ENCODE measurements around the gene LCE7A. TPM values are rescaled to one million over a fixed set of nuclear protein-coding genes. Genes with fewer than 3 reads are reported as not detected.

LCE7A gene
- total RNA-seq, 1 donor from 2014 or later: not detected

Other genes starting within 250 kb of the LCE7A start
- gene LCE3B, start 246.2 kb upstream of the LCE7A start, total RNA-seq: not detected in 2 replicates
- gene LCE3A, start 236.9 kb upstream of the LCE7A start, total RNA-seq: not detected in 2 replicates
- gene LCE2D, start 196.6 kb upstream of the LCE7A start, total RNA-seq: not detected in 2 replicates
- gene LCE2C, start 184.7 kb upstream of the LCE7A start, total RNA-seq: not detected in 2 replicates
- not detected in 2 replicates for gene LCE2B, start 173.9 kb upstream of the LCE7A start, total RNA-seq
- not detected in 2 replicates for gene LCE2A, start 161.7 kb upstream of the LCE7A start, total RNA-seq
- not detected in 2 replicates for gene LCE4A, start 151.8 kb upstream of the LCE7A start, total RNA-seq
- not detected in 2 replicates for gene KPRP, start 102.0 kb upstream of the LCE7A start, total RNA-seq
- gene LCE1F, start 84.9 kb upstream of the LCE7A start, total RNA-seq: not detected in 2 replicates
- gene LCE1E, start 73.7 kb upstream of the LCE7A start, total RNA-seq: not detected in 2 replicates
- gene LCE1D, start 63.3 kb upstream of the LCE7A start, total RNA-seq: not detected in 2 replicates
- not detected in 2 replicates for gene LCE1C, start 53.3 kb upstream of the LCE7A start, total RNA-seq
- gene LCE1B, start 48.0 kb upstream of the LCE7A start, total RNA-seq: not detected in 2 replicates
- gene LCE1A, start 32.5 kb upstream of the LCE7A start, total RNA-seq: not detected in 2 replicates
- not detected in 2 replicates for gene LCE6A, start 17.1 kb upstream of the LCE7A start, total RNA-seq
- not detected in 2 replicates for gene SMCP, start 18.3 kb downstream of the LCE7A start, total RNA-seq
- not detected in 2 replicates for gene IVL, start 48.5 kb downstream of the LCE7A start, total RNA-seq
- not detected in 2 replicates for gene SPRR5, start 87.2 kb downstream of the LCE7A start, total RNA-seq
- not detected in 2 replicates for gene SPRR4, start 110.7 kb downstream of the LCE7A start, total RNA-seq
- not detected in 2 replicates for gene SPRR1A, start 124.1 kb downstream of the LCE7A start, total RNA-seq
- not detected in 2 replicates for gene SPRR3, start 141.8 kb downstream of the LCE7A start, total RNA-seq
- gene SPRR1B, start 171.2 kb downstream of the LCE7A start, total RNA-seq: not detected in 2 replicates
- not detected in 2 replicates for gene SPRR2D, start 181.1 kb downstream of the LCE7A start, total RNA-seq
- gene SPRR2A, start 197.5 kb downstream of the LCE7A start, total RNA-seq: not detected in 2 replicates
- gene SPRR2B, start 211.6 kb downstream of the LCE7A start, total RNA-seq: not detected in 2 replicates
- not detected in 2 replicates for gene SPRR2E, start 234.5 kb downstream of the LCE7A start, total RNA-seq

Measured in myocyte (in vitro differentiated cells).